ENCODE data around the gene MARCHF3.

The MARCHF3 gene

GRCh38 chr5:126998201-126998631, 32.1 kb downstream of the MARCHF3 start:
- no peak for TF ChIP-seq POLR2A (IDR thresholded peaks at IDR 0.05; ENCODE audit: low read length)
- no peak for TF ChIP-seq GATA1 (IDR thresholded peaks at IDR 0.05; ENCODE audit: low read depth, low read length)
- peak; percentile 84 to 86 for DNase-seq

- no peak for DNase-seq
- TF ChIP-seq POLR2A (IDR thresholded peaks at IDR 0.05; ENCODE audit: low read length) (no peak), GATA1 (IDR thresholded peaks at IDR 0.05; ENCODE audit: low read depth, low read length) (no peak)
Measured at GRCh38 chr5:126995689-126996088, 34.7 kb downstream of the MARCHF3 start.

GRCh38 chr5:126995039-126995438, 35.3 kb downstream of the MARCHF3 start:
- DNase-seq: no peak
- TF ChIP-seq GATA1 (IDR thresholded peaks at IDR 0.05; ENCODE audit: low read depth, low read length) (no peak), POLR2A (IDR thresholded peaks at IDR 0.05; ENCODE audit: low read length) (no peak)

- TF ChIP-seq POLR2A (IDR thresholded peaks at IDR 0.05; ENCODE audit: low read length) (no peak), GATA1 (IDR thresholded peaks at IDR 0.05; ENCODE audit: low read depth, low read length) (no peak)
- no peak for DNase-seq
Measured at GRCh38 chr5:126994485-126994884, 35.9 kb downstream of the MARCHF3 start.

- no peak for TF ChIP-seq POLR2A (IDR thresholded peaks at IDR 0.05; ENCODE audit: low read length)
- DNase-seq: no peak
Measured at GRCh38 chr5:126988021-126988569, 42.3 kb downstream of the MARCHF3 start.

GRCh38 chr5:126987271-126987899, 43.0 kb downstream of the MARCHF3 start:
- no peak for DNase-seq

GRCh38 chr5:126984632-126985031, 45.7 kb downstream of the MARCHF3 start:
- TF ChIP-seq GATA1 (IDR thresholded peaks at IDR 0.05; ENCODE audit: low read depth, low read length) (no peak), POLR2A (IDR thresholded peaks at IDR 0.05; ENCODE audit: low read length) (no peak)
- no peak for DNase-seq

More at GRCh38 chr5:126987271-126987899, 43.0 kb downstream of the MARCHF3 start:
- TF ChIP-seq POLR2A (IDR thresholded peaks at IDR 0.05; ENCODE audit: low read length): no peak
- no peak for TF ChIP-seq GATA1 (IDR thresholded peaks at IDR 0.05; ENCODE audit: low read depth, low read length)

GRCh38 chr5:126983874-126984266, 46.5 kb downstream of the MARCHF3 start:
- DNase-seq: no peak
- TF ChIP-seq POLR2A (IDR thresholded peaks at IDR 0.05; ENCODE audit: low read length) (no peak), GATA1 (IDR thresholded peaks at IDR 0.05; ENCODE audit: low read depth, low read length) (no peak)

- DNase-seq: no peak
- TF ChIP-seq GATA1 (IDR thresholded peaks at IDR 0.05; ENCODE audit: low read depth, low read length): no peak
Measured at GRCh38 chr5:126982926-126983873, 47.2 kb downstream of the MARCHF3 start.

GRCh38 chr5:126982202-126982601, 48.2 kb downstream of the MARCHF3 start:
- TF ChIP-seq POLR2A (IDR thresholded peaks at IDR 0.05; ENCODE audit: low read length) (no peak), GATA1 (IDR thresholded peaks at IDR 0.05; ENCODE audit: low read depth, low read length) (no peak)
- DNase-seq: no peak

GRCh38 chr5:126981701-126982100, 48.7 kb downstream of the MARCHF3 start:
- no peak for TF ChIP-seq GATA1 (IDR thresholded peaks at IDR 0.05; ENCODE audit: low read depth, low read length)
- no peak for TF ChIP-seq POLR2A (IDR thresholded peaks at IDR 0.05; ENCODE audit: low read length)
- no peak for DNase-seq

- DNase-seq: no peak
- TF ChIP-seq POLR2A (IDR thresholded peaks at IDR 0.05; ENCODE audit: low read length): no peak
- no peak for TF ChIP-seq GATA1 (IDR thresholded peaks at IDR 0.05; ENCODE audit: low read depth, low read length)
Measured at GRCh38 chr5:126981222-126981621, 49.1 kb downstream of the MARCHF3 start.

GRCh38 chr5:126978258-126978657, 52.1 kb downstream of the MARCHF3 start:
- TF ChIP-seq GATA1 (IDR thresholded peaks at IDR 0.05; ENCODE audit: low read depth, low read length) (no peak), POLR2A (IDR thresholded peaks at IDR 0.05; ENCODE audit: low read length) (no peak)
- no peak for DNase-seq

GRCh38 chr5:126976520-126977172, 53.7 kb downstream of the MARCHF3 start:
- DNase-seq: peak; percentile 95 to 99

More at GRCh38 chr5:126976520-126977172, 53.7 kb downstream of the MARCHF3 start:
- peak; percentile 82 for TF ChIP-seq GATA1 (IDR thresholded peaks at IDR 0.05; ENCODE audit: low read depth, low read length)
- peak; percentile 49 for TF ChIP-seq POLR2A (IDR thresholded peaks at IDR 0.05; ENCODE audit: low read length)

Data from erythroblast (primary cell).